Left lung (tissue), 10 donors: ENCODE measurements around the gene PET100. TPM values are rescaled to one million over a fixed set of nuclear protein-coding genes. Genes with fewer than 3 reads are reported as not detected.

Experiments
- ATAC-seq: fragments of 200-7000 bp; cut with Tn5 transposase; one replicate; pipeline ENCODE4 v1.9.1; 2020; ENCODE audit warnings: moderate library complexity
- DNase-seq, 4 donors: peaks; one replicate each; pipeline ENCODE4 v3.0.0-alpha.2; 2013 to 2020
- H3K27ac ChIP-seq, 2 donors: fragments of 200-600 bp; sonication (generic) in 1 of 2; one replicate each; pipeline versions ENCODE4 v1.5.0 to v1.8.0; 2020 to 2021
- H3K27me3 ChIP-seq, 2 donors: fragments of 200-600 bp; sonication (generic) in 1 of 2; one replicate each; pipeline versions ENCODE4 v1.5.0 to v1.8.0; 2020 to 2021
- H3K36me3 ChIP-seq, 2 donors: fragments of 200-600 bp; sonication (generic) in 1 of 2; one replicate each; pipeline versions ENCODE4 v1.5.0 to v1.8.0; 2020 to 2021
- H3K4me1 ChIP-seq, 2 donors: fragments of 200-600 bp; one replicate each; pipeline ENCODE4 v1.8.0; 2021
- H3K4me3 ChIP-seq, 2 donors: fragments of 200-600 bp; sonication (generic) in 1 of 2; one replicate each; pipeline versions ENCODE4 v1.5.0 to v1.8.0; 2020 to 2021; ENCODE audit warnings: mild to moderate bottlenecking in 1 of 2
- H3K9me3 ChIP-seq, 2 donors: fragments of 200-600 bp; sonication (generic) in 1 of 2; one replicate each; pipeline versions ENCODE4 v1.5.0 to v1.8.0; 2020 to 2021
- CTCF ChIP-seq, 2 donors: fragments of 200-600 bp; sonication (generic) in 1 of 2; IDR thresholded peaks; one replicate each; pipeline versions ENCODE4 v1.5.0 to v1.8.0; 2021; ENCODE audit warnings: antibody characterized with exemption in 2 of 2
- intact Hi-C, 2 donors: fragments of 100-400 bp; cut with DNase I; formaldehyde crosslinking; loops; one replicate each; pipeline versions ENCODE4 v1.11.2 to v1.14.2; 2022
- polyA plus RNA-seq, 6 donors: library from polyadenylated mRNA; unstranded; fragments of 120-200 nt; gene quantifications; one replicate each; pipeline ENCODE4 v1.2.1, GENCODE V29; 2013; ENCODE audit not compliant: insufficient read length in 6 of 6
- total RNA-seq, 2 donors: library from RNA; stranded (reverse); fragmentation: NEBNext Ultra II Directional; extraction: Animal tissue kit (Norgen Biotek cat#: 25700); gene quantifications; one replicate each; pipeline ENCODE4 v1.2.1, GENCODE V29; 2021
- donor health status: DM: no; HTN: yes; CAD: no.
- donor health status: DM: no; HTN: no; CAD: no.

PET100 gene
- total and polyA plus RNA-seq, 8 donors: 82.8 to 111 (median 97.7) TPM

GRCh38 chr19:7658219-7658686, 28.7 kb downstream of the PET100 start:
- DNase-seq (no peak), ATAC-seq (peak; percentile 46)
- Histone ChIP-seq H3K4me3 (peak overlapping the region in 1 of 2 donors; percentile 9), H3K4me1 (peaks cover 0 to 67% of the 10 kb centered on the region in 2 donors), H3K27ac (peak overlapping the region in 1 of 2 donors; percentile 97), H3K9me3 (no peaks in the 10 kb centered on the region), H3K27me3 (peaks cover 0 to 4% of the 10 kb centered on the region in 2 donors), H3K36me3 (no peaks in the 10 kb centered on the region)
- intact Hi-C loops: no loop called here
- no peak for TF ChIP-seq CTCF (IDR thresholded peaks at IDR 0.05)

DNA sequence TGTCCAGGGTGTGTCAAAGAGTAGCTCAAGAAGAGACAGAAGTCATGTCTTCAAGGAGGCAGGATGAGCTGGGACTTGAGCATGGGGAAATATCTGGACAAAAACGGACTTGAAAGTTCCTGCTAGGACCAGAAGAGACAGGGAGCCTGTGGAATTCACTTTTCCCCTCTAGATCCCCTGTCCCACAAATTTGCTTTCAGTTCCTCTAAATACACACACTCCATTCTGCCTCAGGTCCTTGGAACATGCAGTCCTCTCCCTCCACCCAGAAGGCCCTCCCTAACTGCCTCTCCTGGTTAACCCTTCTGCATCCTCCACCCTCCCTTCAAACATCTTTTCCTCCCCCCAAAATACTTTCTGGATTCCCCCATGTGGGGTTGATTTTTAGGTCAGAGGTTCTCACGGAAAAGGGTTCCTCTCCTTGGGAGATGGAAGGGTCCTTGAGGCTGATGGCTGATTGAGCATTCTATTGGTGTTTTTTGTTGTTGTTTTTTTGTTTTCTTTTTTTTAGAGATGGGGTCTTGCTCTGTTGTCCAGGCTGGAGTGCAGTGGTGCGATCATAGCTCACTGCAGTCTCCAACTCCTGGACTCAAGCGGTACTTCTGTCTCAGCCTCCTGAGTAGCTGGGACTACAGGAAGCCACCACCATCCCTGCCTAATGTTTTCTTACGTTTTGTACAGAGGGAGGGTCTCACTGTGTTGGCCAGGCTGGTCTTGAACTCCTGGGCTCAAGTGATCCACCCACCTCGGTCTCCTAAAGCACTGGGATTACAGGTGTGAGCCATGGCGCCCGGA, 32.3 kb downstream of the PET100 start:
- TF ChIP-seq CTCF (IDR thresholded peaks at IDR 0.05): no peak
- intact Hi-C loops: no loop called here

GRCh38 chr19:7662657-7663056, 33.1 kb downstream of the PET100 start:
- no peaks in the 10 kb centered on the region for H3K36me3 ChIP-seq
- no peak for TF ChIP-seq CTCF (IDR thresholded peaks at IDR 0.05)
- ATAC-seq (no peak), DNase-seq (no peak)
- no peaks in the 10 kb centered on the region for H3K9me3 ChIP-seq
- no peak overlapping the region for H3K27ac ChIP-seq
- peaks cover 0 to 25% of the 10 kb centered on the region in 2 donors for H3K4me1 ChIP-seq
- intact Hi-C loops: no loop called here
- no peak overlapping the region for H3K4me3 ChIP-seq
- peaks cover 0 to 13% of the 10 kb centered on the region in 2 donors for H3K27me3 ChIP-seq

More for the DNA sequence above, 32.3 kb downstream of the PET100 start:
- H3K4me1 ChIP-seq: peaks cover 0 to 32% of the 10 kb centered on the region in 2 donors
- no peaks in the 10 kb centered on the region for H3K9me3 ChIP-seq
- H3K36me3 ChIP-seq: no peaks in the 10 kb centered on the region
- ATAC-seq: no peak
- H3K27me3 ChIP-seq: peaks cover 0 to 13% of the 10 kb centered on the region in 2 donors
- H3K27ac ChIP-seq: no peak overlapping the region
- no peak for DNase-seq
- H3K4me3 ChIP-seq: no peak overlapping the region

DNA sequence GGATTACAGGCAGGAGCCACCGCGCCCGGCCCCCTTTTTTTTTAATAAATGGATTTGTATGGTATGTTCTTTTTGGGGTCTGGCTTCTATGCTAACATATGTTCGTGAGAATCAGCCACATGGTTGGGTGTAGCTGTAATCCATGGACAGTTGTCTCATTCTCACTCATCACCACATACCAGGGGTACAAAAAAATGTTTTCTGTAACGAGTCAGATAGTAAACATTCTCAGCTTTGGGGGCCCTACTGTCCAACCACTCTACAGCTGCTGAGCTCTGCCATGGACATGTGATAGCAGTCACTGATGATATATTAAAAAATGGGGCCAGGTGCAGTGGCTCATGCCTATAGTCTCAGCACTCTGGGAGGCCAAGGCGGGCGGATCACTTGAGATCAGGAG, 34.1 kb downstream of the PET100 start:
- H3K4me1 ChIP-seq: peaks cover 0 to 18% of the 10 kb centered on the region in 2 donors
- TF ChIP-seq CTCF (IDR thresholded peaks at IDR 0.05): no peak
- H3K36me3 ChIP-seq: no peaks in the 10 kb centered on the region
- no peak for DNase-seq
- H3K9me3 ChIP-seq: no peaks in the 10 kb centered on the region
- H3K27ac ChIP-seq: no peak overlapping the region
- peaks cover 0 to 17% of the 10 kb centered on the region in 2 donors for H3K27me3 ChIP-seq
- H3K4me3 ChIP-seq: no peak overlapping the region
- no peak for ATAC-seq
- intact Hi-C loops: no loop called here

GRCh38 chr19:7665076-7665475, 35.5 kb downstream of the PET100 start:
- H3K27me3 ChIP-seq: peaks cover 0 to 28% of the 10 kb centered on the region in 2 donors
- no peak for ATAC-seq
- peak in 2 of 4 donors; percentile 68 to 87 for DNase-seq

More at GRCh38 chr19:7665076-7665475, 35.5 kb downstream of the PET100 start:
- TF ChIP-seq CTCF (IDR thresholded peaks at IDR 0.05): no peak
- intact Hi-C loops: no loop called here
- H3K9me3 ChIP-seq: no peaks in the 10 kb centered on the region
- no peak overlapping the region for H3K27ac ChIP-seq
- H3K4me3 ChIP-seq: no peak overlapping the region
- H3K4me1 ChIP-seq: peaks cover 0 to 23% of the 10 kb centered on the region in 2 donors
- H3K36me3 ChIP-seq: no peaks in the 10 kb centered on the region
